ENCODE measurements around the gene USH1C. TPM values are rescaled to one million over a fixed set of nuclear protein-coding genes. Genes with fewer than 3 reads are reported as not detected.

Gene USH1C
- total and polyA plus RNA-seq, 4 donors, result 0.09 to 1.3 (median 0.75) TPM

DNA sequence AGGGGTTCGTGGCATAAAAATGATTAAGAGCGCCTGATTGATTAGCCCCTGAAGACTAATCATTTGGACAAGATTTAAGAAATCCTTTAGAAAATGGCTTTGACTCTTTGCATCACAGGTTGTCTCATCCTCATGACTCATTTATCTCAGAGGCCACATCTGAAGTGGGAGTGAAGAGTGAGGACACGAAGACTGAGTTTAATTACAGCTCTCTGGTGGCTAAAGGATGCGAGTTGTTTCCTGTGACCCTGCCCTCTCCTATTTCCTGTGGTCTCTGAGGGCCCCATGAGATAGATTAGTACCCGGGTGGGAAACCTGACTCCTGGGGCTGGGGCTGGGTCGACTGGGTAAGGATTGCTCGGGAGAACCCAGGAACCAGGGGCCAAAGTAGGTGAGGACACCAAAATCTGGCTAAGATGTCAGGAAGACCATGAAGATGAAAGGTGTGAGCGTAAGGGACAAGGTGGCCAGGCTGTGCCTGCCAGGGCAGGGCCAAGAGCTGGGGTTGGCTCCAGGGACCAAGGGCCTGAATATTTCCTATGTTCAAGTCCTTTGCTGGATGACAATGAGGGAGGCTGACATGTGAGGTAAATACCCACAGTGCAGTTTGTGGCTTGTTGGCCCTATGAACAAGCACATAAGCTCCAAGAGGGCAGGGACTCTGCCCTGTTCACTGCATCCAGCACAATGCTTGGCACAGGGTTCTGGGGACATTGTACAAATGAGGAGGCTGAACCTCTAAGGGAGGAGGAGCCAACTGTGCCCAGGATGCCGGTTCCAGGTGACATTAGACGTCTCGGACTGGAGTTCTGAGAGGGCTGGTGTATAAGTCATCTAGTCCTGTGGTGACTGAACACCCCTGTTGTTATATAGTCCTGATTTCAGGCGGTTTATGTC is 6.5 kb upstream of the USH1C start:
- Histone ChIP-seq H3K4me3 (ENCODE audit: low read depth in 1 of 3, low read length in 3 of 3) (no peak overlapping the region), H3K9me3 (ENCODE audit: control insufficient read depth in 4 of 4, low read length in 3 of 4) (no peaks in the 10 kb centered on the region), H3K4me1 (ENCODE audit: control insufficient read depth in 4 of 4, insufficient read depth in 4 of 4, low read length in 3 of 4) (no peaks in the 10 kb centered on the region), H3K36me3 (ENCODE audit: control insufficient read depth in 4 of 4, insufficient read depth in 3 of 4, low read depth in 1 of 4, low read length in 3 of 4) (no peaks in the 10 kb centered on the region), H3K27me3 (ENCODE audit: control insufficient read depth in 4 of 4, insufficient read depth in 4 of 4, low read length in 3 of 4) (no peaks in the 10 kb centered on the region), H3K9ac (ENCODE audit: low read depth in 1 of 2, low read length in 2 of 2) (no peak overlapping the region), H3K27ac (ENCODE audit: low read depth in 1 of 2, low read length in 2 of 2) (no peak overlapping the region)
- WGBS, result 63% methylated on average over 12 of the region's 12 CpGs
- TF ChIP-seq, protein P1, sequence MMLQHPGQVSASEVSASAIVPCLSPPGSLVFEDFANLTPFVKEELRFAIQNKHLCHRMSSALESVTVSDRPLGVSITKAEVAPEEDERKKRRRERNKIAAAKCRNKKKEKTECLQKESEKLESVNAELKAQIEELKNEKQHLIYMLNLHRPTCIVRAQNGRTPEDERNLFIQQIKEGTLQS (IDR thresholded peaks at IDR 0.05), result no peak
- TF ChIP-seq, protein P2, sequence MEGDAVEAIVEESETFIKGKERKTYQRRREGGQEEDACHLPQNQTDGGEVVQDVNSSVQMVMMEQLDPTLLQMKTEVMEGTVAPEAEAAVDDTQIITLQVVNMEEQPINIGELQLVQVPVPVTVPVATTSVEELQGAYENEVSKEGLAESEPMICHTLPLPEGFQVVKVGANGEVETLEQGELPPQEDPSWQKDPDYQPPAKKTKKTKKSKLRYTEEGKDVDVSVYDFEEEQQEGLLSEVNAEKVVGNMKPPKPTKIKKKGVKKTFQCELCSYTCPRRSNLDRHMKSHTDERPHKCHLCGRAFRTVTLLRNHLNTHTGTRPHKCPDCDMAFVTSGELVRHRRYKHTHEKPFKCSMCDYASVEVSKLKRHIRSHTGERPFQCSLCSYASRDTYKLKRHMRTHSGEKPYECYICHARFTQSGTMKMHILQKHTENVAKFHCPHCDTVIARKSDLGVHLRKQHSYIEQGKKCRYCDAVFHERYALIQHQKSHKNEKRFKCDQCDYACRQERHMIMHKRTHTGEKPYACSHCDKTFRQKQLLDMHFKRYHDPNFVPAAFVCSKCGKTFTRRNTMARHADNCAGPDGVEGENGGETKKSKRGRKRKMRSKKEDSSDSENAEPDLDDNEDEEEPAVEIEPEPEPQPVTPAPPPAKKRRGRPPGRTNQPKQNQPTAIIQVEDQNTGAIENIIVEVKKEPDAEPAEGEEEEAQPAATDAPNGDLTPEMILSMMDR (IDR thresholded peaks at IDR 0.05; ENCODE audit: low read depth, low read length, missing input control), result no peak
- TF ChIP-seq YY1 (IDR thresholded peaks at IDR 0.05) (no peak), RAD21 (IDR thresholded peaks at IDR 0.05) (no peak), SP1 (IDR thresholded peaks at IDR 0.05) (no peak), GABPA (IDR thresholded peaks at IDR 0.05 in 1 of 2, conservative IDR thresholded peaks at IDR 0.05 in 1 of 2) (no peak), HNF4A (conservative IDR thresholded peaks at IDR 0.05) (no peak)
- TF ChIP-seq, protein P3, sequence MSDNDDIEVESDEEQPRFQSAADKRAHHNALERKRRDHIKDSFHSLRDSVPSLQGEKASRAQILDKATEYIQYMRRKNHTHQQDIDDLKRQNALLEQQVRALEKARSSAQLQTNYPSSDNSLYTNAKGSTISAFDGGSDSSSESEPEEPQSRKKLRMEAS (IDR thresholded peaks at IDR 0.05), result no peak
- no peak for DNase-seq (ENCODE audit: low spot score)

DNA sequence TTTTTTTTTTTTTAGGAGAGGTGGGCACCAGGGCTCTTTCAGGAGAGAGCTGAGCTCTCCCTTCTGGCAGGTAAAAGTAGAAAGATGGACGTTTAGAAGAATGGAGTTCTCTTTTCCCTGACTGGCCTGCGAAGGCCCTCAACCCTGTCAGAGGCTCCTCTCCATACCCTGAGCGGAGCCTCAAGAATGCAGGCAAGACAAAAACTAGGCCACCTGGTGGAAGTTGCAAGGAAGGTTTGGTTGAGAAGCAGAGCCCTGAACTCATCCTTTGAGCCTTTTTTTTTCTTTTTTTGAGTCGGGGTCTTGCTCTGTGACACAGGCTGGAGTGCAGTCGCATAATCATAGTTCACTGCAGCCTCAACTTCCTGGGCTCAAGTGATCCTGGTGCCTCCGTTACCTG is 4.2 kb upstream of the USH1C start:
- H3K9ac ChIP-seq (ENCODE audit: low read depth in 1 of 2, low read length in 2 of 2), result no peak overlapping the region
- no peaks in the 10 kb centered on the region for H3K36me3 ChIP-seq (ENCODE audit: control insufficient read depth in 4 of 4, insufficient read depth in 3 of 4, low read depth in 1 of 4, low read length in 3 of 4)
- TF ChIP-seq HNF4G (IDR thresholded peaks at IDR 0.05) (no peak), HNF4A (conservative IDR thresholded peaks at IDR 0.05) (no peak), NR2F2 (IDR thresholded peaks at IDR 0.05) (no peak), SP1 (IDR thresholded peaks at IDR 0.05) (no peak), FOXA1 (IDR thresholded peaks at IDR 0.05) (no peak), TAF1 (conservative IDR thresholded peaks at IDR 0.05) (no peak), EGR1 (IDR thresholded peaks at IDR 0.05; ENCODE audit: low read depth in 2 of 2) (no peak), JUND (IDR thresholded peaks at IDR 0.05) (no peak), RAD21 (IDR thresholded peaks at IDR 0.05) (no peak), GABPA (IDR thresholded peaks at IDR 0.05 in 1 of 2, conservative IDR thresholded peaks at IDR 0.05 in 1 of 2) (no peak), FOXA2 (IDR thresholded peaks at IDR 0.05) (no peak), RXRA (IDR thresholded peaks at IDR 0.05) (no peak)
- TF ChIP-seq, protein P1 (IDR thresholded peaks at IDR 0.05), result no peak
- TF ChIP-seq, protein P2 (IDR thresholded peaks at IDR 0.05; ENCODE audit: low read depth, low read length, missing input control), result no peak
- TF ChIP-seq, protein P4, sequence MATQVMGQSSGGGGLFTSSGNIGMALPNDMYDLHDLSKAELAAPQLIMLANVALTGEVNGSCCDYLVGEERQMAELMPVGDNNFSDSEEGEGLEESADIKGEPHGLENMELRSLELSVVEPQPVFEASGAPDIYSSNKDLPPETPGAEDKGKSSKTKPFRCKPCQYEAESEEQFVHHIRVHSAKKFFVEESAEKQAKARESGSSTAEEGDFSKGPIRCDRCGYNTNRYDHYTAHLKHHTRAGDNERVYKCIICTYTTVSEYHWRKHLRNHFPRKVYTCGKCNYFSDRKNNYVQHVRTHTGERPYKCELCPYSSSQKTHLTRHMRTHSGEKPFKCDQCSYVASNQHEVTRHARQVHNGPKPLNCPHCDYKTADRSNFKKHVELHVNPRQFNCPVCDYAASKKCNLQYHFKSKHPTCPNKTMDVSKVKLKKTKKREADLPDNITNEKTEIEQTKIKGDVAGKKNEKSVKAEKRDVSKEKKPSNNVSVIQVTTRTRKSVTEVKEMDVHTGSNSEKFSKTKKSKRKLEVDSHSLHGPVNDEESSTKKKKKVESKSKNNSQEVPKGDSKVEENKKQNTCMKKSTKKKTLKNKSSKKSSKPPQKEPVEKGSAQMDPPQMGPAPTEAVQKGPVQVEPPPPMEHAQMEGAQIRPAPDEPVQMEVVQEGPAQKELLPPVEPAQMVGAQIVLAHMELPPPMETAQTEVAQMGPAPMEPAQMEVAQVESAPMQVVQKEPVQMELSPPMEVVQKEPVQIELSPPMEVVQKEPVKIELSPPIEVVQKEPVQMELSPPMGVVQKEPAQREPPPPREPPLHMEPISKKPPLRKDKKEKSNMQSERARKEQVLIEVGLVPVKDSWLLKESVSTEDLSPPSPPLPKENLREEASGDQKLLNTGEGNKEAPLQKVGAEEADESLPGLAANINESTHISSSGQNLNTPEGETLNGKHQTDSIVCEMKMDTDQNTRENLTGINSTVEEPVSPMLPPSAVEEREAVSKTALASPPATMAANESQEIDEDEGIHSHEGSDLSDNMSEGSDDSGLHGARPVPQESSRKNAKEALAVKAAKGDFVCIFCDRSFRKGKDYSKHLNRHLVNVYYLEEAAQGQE (IDR thresholded peaks at IDR 0.05), result no peak
- TF ChIP-seq, protein P5, sequence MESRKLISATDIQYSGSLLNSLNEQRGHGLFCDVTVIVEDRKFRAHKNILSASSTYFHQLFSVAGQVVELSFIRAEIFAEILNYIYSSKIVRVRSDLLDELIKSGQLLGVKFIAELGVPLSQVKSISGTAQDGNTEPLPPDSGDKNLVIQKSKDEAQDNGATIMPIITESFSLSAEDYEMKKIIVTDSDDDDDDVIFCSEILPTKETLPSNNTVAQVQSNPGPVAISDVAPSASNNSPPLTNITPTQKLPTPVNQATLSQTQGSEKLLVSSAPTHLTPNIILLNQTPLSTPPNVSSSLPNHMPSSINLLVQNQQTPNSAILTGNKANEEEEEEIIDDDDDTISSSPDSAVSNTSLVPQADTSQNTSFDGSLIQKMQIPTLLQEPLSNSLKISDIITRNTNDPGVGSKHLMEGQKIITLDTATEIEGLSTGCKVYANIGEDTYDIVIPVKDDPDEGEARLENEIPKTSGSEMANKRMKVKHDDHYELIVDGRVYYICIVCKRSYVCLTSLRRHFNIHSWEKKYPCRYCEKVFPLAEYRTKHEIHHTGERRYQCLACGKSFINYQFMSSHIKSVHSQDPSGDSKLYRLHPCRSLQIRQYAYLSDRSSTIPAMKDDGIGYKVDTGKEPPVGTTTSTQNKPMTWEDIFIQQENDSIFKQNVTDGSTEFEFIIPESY (IDR thresholded peaks at IDR 0.05), result no peak
- H3K4me3 ChIP-seq (ENCODE audit: low read depth in 1 of 3, low read length in 3 of 3), result no peak overlapping the region
- no peaks in the 10 kb centered on the region for H3K9me3 ChIP-seq (ENCODE audit: control insufficient read depth in 4 of 4, low read length in 3 of 4)
- DNase-seq (ENCODE audit: low spot score), result no peak
- 79% methylated on average over 6 of the region's 6 CpGs for WGBS
- H3K4me1 ChIP-seq (ENCODE audit: control insufficient read depth in 4 of 4, insufficient read depth in 4 of 4, low read length in 3 of 4), result no peaks in the 10 kb centered on the region
- no peaks in the 10 kb centered on the region for H3K27me3 ChIP-seq (ENCODE audit: control insufficient read depth in 4 of 4, insufficient read depth in 4 of 4, low read length in 3 of 4)
- H3K27ac ChIP-seq (ENCODE audit: low read depth in 1 of 2, low read length in 2 of 2), result no peak overlapping the region
